ENCODE data around the gene BMX.

The BMX gene

GRCh38 chrX:15576019-15576418, 75.4 kb downstream of the BMX start:
- no peak for DNase-seq

DNA sequence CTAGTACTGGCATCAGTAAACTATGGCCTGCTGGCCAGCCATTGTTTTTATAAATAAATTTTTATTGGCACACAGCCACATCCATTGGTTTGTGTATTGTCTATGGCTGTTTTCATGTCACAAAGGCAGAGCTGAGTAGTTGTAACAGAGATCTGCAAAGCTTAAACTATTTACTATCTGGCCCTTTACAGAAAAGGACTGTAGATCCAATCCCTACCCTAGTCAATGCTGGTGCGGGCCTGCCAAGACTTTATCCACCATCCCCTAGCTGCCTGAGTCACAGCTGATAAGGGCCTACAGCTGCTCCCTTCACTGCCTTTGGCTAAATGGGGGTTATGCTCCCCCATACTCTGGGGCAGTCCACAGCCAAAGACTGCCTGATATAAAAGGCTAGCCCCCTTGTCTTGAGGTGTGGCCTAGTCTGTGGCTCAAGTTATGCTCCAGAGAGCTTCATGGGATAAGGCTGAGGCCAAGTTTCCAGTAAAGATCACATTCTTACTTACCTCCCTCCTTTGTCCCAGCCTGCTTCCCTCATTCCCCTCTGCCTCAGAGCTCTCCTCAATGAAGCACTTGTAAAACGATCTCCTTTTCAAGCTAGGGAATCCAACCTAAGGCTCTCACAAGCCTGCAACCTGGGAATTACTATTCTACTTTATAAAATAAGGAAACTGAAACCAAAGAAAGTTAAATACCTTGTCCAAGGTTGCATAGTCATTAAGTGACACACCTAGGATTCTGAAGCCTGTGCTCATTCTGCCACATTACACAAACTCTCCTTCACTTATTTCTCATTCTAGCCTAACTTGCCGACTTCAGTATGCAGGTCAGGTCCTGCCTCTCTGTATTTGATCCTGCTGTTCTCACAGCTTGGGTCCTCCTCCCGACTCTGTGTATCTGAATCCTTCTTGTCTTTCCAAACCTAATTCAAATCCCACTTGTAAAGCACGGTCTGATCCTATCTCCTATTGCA, 79.5 kb downstream of the BMX start:
- DNase-seq, result no peak

GRCh38 chrX:15594371-15594770, 93.8 kb downstream of the BMX start:
- no peak for DNase-seq

DNA sequence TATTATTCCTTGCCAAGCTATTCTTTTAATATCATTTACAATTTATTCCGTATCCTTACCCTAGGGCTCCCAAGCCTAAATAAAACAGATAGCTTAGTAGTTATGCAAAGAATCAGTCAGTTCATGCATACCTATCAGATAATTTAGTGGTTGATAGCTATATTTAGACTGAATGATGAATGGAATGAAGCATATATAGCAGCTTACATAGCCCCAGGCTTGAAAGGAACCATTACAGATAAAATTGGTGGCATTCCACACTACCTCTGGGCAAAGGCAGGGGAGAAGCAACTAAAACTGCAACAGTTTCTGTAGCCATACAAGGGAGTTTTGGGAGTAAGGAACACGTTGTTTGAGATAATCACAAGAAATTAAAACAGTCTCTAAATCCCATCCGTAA, 97.4 kb downstream of the BMX start:
- no peak for DNase-seq

GRCh38 chrX:15599461-15599860, 98.9 kb downstream of the BMX start:
- no peak for DNase-seq

DNA sequence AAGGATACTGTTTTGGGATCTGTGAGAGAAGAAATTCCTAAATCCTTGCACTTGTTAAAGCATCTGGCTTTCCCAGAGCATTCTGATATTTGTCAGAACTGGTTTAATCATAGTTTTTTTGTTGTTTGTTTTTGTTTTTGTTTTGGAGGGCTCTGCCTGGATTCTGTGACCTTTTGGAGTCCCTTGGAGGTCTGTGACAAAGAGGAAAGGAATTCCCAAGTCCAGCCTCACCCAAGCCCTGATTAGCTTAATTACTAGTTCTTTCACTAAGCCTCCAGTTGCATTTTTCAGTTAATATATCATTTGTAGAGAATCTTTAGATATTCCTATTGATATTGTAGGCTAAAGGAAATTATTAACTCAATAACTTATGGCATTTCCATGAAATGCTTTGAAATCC, 99.4 kb downstream of the BMX start:
- DNase-seq, result no peak

GRCh38 chrX:15600745-15601144, 100.1 kb downstream of the BMX start, which contains the start of gene ACE2:
Gene ACE2, minus strand, starts transcription at chrX:15600960. Its CDS starts 49 bp downstream, at chrX:15600911.
- DNase-seq, result no peak

DNA sequence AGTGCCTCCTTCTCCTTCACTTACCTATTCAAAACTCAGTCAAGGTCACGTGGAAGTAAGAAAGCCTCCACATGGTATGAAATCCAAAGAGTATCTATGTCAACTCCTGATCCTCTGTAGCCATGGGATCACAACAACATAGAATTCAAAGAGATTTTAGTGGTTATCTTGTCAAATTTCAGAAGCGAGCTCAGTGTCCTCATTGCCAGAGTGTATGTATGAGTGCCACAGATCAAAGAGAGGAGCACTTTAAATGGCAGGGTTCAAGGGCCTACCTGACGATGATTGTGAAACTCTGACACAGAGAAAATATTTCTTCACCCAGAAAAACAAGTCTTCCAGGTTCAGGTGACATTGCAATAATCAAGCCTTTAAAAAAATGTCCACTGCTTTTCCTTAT, 101.3 kb downstream of the BMX start:
- DNase-seq, result no peak

GRCh38 chrX:15602761-15603160, 102.2 kb downstream of the BMX start:
- no peak for DNase-seq

DNA sequence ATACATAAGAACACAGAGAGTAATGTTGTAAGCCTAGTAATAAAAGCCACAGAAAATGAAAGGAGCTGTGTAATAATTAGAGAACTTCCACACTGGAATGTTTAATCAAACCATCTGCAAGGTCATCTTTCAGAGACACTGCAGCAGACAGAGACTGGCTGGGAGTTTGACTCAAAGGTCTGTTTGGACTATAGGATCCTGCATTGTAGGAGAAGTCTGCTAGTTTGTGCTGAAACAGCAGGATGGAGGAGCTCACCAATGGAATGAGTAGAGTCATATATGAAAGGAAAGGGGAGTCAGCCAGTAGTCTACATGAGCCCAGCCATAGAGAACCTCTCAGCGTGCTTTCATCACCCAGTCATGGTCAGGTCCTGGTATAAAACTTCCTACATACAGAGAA, 104.6 kb downstream of the BMX start:
- DNase-seq, result no peak
